ENCODE measurements around the gene PEAK3.
"Not testable (repeated sequence)": the region's sequence is repeated elsewhere in the genome, so short reads cannot be mapped to it uniquely, and the experiment has no call there.

PEAK3 gene

DNA sequence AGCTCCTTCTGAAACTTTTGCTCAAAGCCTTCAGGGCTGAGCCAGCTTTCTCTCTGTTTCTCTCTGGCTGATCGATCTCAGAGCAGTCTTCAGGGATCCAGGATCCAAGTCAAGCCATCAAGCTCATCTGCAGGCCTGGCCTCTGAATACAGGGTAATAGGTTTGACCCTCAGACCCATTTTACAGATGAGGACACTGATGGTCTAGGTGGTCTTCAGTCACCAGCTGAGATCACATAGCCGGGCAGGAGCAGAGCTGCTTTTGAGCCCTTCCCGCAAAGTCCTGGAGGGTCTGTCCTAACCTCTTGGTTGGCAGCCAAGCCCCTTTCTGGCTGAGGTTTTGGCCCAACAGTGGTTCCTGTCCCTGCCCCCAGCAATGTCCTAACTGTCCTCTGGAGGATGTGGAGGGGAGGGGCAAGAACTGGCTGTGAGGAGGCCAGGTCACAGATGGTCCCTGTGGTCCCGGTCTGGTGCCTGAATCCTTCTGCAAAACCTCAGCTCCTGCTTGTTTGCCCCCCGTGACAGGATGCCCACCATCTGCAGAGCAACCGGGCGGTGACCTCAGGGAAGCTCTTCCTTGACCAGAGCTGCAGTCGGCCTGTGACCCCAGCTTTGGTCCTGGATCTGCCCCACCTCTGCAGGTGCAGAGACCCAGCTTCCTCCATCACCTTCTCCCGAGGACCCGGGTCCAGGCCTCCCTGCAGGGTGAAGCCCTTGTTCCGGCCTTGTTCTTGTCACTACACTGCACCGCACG, 5.8 kb upstream of the PEAK3 start:
- DNase-seq = no peak

DNA sequence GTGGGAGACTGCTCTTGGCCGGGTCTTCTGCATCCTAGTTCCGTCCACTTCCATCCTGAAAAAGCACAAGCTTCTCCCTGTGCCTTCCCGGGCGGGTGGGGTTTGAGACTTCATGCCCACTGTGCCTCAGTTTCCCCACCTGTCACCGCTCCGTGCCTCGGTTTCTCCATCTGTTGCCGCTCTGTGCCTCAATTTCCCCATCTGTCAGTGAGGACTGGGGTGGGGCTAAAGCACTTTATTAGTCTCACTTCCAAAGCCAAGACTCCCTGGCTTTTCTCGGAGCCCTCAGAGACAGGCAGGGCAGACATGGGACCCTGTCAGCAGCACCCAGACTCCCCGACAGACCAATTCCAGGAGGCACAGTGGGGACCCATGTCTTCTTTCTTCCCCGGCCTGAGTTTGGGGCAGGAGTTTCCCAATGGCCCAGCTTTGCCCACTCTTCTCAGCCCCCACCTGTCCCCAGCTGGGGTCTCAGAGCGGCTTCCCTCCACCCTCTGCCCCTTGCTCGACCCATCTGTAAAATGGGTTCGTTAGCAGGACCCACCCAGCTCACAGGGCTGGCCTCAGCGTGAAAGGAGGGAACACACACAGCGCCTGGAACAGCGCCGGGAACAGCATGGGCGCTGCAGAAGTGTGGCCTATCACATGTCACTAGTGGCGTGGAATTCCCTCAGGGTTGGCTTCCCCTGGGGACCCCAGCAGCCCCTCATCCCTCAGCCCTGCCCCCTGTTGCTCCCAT, 4.6 kb upstream of the PEAK3 start:
- DNase-seq = no peak

DNA sequence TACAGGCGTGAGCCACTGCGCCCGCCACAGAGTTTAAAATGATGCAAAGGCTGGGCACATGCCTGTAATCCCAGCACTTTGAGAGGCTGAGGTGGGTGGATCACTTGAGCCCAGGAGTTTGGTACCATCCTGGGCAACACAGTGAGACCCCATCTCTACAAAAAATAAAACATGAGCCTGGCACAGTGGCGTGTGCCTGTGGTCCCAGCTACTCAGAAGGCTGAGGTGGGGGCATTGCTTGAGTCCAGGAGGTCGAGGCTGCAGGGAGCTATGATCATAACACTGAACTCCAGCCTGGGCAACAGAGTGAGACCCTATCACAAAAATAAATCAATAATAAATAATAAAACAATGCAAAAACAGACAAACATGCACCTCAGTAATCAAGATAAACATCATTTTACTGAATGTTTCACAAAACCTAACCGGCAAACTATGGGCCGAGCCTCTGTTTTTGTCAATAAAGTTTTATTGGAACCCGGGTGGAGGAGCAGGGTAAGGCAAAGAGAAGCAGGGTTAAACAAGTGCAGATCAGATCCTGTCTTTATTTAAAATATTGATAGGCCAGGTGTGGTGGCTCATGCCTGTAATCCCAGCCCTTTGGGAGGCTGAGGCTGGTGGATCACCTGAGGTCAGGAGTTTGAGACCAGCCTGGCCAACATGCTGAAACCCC, 2.0 kb upstream of the PEAK3 start:
- DNase-seq = no peak

DNA sequence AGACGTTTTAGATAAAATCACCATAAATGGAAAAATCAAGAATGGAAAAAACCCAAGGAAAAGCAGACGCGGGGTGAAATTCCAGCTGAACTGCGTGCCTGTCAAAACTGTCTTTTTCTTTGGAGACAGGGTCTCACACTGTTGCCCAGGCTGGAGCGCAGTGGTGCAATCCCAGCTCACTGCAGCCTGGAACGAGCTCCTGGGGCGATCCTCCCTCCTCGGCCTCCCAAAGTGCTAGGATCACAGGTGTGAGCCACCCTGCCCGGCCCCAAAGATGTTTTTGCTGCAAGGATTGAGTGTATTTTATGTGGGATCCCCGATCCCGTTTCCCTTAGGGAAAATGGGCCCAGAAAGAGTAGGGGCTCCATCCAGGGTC, 875 bp upstream of the PEAK3 start:
- no peak for DNase-seq

DNA sequence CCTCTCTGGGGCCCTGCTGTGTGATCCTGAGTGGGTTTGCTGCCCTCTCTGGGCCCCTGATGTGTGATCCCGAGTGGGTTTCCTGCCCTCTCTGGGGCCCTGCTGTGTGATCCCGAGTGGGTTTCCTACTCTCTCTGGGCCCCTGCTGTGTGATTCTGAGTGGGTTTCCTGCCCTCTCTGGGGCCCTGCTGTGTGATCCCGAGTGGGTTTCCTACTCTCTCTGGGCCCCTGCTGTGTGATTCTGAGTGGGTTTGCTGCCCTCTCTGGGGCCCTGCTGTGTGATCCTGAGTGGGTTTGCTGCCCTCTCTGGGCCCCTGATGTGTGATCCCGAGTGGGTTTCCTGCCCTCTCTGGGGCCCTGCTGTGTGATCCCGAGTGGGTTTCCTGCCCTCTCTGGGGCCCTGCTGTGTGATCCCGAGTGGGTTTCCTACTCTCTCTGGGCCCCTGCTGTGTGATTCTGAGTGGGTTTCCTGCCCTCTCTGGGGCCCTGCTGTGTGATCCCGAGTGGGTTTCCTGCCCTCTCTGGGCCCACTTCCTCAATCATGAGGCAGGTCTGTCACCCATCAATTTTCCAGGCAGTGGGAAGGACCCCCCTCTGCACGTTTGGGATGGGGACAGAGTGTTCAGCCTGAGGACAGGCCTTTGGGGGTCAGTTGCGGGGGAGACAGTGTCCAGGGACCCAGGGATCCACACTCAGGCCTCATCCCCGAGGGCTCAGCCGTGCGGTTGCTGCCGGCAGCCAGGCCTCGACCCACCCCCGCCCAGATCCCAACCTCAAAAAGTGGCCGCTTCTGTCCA, 512 bp downstream of the PEAK3 start:
- not testable (repeated sequence) for DNase-seq

DNA sequence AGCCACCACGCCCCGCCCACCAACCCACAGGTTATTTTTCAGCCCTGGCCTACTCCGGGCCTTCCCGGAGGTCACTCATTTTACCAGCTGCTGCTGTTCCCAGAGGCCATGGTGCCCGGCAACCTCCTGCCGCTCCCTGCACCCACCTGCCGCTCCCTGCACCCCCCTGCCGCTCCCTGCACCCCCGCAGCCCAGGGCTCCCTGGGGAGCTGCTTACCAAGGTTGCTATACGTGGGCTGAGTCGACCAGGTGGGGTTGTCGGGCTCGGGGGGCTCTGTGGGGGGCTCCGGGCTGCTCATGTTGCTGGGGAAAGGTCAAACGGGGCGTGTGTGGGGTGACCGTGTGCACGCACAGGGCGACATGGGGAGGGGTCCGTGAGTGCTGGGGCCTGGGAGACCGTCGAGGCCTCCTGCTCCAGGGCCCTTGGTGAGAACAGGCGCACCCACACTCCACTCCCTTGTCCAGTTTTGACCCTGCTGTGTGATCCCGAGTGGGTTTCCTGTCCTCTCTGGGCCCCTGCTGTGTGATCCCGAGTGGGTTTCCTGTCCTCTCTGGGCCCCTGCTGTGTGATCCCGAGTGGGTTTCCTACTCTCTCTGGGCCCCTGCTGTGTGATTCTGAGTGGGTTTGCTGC, 1.2 kb downstream of the PEAK3 start:
- no peak for DNase-seq

DNA sequence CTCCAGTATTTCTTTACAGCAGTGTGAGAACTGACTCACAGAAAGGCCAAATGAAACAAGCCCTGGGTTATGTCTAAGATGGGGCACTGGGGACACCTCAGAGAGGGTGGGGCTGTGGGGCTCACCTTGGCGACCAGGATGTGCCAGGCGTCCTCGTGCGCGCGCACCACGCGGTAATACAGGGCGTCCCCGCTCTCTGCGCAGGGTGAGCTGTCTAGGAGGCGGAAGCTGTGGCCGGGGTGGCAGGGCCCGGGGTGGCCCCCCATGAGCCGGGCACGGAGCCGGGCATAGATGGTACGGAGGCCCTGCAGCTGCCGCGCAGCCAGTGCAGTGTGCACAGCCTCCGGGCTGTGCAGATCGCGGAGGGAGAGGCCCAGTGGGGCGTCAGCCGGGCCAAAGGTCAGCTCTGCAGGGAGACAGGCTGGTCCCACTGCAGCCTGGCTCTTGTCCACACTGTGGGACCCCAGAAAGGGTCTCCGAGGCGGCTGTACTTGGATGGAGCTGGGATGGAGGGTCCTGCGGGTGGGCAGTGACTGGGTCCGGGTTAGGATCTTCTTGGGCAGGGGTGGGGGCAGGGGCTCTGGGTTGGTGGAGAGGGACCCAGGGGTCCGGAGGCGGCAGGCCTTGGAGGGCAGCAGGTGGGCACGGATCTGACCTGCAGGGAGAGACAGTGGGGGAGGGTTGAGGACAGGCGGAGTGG, 3.4 kb downstream of the PEAK3 start:
- no peak for DNase-seq

DNA sequence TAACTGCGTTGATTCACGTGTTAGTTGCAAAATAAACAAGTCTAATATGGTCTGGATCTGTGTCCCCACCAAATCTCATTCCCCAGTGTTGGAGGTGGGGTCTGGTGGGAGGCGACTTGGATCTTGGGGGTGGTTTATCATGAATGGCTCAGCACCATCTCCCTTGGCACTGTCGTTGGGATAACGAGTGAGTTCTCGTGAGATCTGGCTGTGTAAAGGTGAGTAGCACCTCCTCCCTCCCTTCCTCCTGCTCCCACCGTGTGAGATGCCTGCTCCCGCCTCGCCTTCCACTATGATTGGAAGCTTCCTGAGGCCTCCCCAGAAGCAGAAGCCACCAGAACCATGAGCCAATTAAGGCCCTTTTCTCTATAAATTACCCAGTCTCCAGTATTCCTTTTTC, 4.8 kb downstream of the PEAK3 start:
- no peak for DNase-seq

DNA sequence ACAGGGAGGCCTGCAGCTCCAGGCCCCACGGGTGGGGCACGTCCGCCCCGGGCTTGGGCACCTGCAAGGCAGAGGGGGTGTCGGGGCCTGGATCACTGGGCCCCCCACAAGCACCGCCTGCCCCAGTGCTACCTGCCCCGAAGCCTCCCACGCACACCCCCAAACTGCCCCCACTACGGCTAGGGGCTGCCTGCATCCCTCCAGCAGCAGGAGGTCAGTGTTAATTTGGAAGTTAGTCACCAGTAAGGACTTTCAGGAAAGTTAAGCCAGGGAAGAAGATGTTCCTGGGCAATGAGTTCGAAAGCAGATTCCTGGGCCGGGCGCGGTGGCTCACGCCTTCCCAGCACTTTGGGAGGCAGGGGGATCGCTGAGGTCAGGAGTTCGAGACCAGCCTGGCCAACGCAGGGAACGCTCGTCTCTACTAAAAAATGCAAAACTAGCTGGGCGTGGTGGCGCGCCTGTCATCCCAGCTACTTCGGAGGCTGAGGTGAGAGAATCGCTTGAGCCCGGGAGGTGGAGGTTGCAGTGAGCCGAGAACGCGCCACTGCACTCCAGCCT, 5.5 kb downstream of the PEAK3 start:
- no peak for DNase-seq

DNA sequence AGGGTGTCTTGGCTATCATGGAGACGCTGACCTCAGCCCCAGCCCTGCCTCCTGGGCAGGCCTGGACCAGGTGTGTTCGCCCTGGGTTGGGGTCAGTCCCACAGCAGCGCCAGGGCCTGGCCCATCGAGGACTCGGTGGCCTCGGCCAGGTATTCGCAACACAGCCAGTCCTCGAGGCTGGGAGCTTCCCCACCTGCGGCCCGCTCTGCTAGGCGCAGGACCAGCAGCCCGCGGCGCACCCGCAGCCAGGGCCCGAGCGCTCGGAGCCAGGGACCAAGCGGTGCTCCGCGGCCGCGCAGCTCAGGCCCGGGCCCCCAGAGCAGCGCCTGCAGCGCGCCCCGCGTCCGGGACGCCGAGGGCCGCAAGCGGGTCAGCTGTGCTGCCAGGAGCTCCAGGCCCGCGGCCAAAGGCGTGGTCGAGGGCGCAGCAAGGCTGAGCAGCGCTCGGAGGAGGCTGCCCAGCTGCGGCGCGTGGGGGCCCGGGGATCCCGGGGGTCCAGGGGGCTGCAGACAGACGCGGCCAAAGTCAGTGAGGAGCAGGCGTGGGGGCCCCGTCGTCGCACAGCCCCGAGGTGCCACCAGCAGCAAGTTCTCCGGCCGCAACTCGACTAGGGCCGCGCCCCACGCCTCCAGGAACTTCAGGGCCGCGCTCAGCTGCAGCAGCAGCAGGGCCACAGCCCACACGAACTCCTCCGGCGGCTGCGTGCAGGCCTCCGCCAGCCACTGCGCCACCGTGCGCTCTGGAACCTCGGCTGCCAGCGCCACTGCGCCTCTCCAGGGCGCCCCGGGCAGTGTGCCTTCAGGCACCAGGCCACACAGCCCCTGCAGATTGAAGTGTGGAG, 6.2 kb downstream of the PEAK3 start:
- DNase-seq = no peak

DNA sequence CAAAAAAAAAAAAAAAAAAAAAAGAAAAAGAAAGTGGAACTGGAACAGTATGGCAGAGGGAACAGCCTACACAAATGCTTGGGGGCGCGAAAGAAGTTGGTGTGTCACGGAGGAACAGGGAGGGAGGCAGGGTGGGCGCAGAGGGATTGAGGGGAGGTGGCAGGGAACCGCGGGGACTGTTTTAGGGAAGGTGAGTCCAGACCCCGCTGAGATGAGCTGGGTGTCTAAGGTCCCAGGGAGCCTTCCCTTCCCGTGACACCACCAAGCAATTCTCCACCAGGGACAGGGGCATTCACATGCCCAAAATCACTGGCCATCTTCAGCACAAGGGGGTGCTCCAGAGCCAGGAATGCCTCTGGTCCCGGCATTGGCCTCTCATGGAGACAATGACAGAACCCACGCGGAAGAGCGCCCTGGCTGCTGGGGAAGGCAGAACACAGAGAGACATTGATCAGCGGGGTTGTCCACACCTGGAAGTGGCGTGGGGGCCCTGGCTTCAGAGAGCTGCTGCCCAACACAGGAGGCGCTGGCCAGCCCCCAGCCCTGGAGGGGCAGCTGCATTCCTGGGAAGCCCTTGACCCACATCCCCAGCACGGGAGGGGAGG, 6.9 kb downstream of the PEAK3 start:
- no peak for DNase-seq

DNA sequence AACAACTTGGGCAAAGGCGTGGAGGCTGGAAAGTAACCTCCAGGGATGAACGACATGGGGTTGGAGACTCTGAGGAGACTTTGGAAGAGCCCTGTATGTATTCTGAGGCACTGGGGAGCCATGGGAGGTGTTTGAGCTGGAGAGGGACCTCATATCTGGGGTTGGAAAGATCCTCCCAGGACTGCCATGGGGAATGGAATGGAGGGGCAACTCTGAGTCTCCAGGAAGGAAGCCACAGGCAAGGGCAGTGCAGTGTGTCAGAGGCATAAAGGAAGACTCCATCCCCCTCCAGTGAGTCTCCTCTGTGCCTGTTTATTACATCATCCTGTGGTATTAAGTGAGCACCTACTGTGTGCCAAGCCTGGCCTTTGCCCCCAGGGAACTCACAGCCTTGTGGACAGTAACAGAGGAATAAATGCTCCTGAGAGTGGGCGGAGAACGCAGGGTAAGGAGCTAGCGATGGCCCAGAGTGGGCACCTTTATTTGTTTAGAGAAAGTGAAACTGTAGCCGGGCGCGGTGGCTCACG, 7.7 kb downstream of the PEAK3 start:
- no peak for DNase-seq

DNA sequence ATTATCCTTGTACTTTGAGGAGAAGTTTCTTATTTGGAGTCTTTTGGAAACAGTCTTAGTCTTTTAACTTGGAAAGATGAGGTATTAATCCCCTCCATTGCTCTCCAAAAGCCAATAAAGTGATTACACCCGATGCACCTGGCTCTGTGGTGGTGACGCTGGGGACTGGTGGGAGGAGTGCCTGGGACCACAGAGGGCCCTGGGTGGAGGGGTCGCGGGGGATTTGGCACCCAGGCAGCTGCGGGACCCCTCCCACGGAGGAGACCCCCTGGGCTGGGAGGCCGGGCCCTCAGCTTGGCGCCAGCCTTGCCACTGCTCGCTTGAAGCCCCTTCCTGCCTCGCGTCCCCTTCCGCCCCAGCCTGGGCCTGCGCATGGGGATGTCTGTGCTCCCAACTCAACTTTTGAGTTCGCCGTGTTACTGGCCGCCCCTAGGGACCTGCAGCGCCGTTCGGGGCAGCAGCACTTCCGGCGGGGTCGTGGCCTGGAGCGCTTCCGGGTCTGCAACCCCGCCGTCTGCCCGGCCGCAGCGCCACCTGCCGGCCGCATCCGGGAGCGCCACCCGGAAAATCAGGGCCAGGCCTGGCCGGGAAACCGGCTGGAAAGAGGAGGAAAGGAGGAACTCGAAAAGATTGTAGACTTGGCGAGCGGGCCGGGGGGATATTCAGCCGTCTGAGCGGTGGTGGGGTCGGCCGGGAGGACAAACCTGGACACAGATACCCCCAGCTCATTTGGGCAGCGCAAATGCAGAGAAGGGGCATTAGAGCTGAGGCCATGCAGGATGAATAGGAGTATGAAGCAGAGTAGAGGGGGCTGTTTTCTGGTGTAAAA, 8.4 kb downstream of the PEAK3 start:
- DNase-seq = no peak

DNA sequence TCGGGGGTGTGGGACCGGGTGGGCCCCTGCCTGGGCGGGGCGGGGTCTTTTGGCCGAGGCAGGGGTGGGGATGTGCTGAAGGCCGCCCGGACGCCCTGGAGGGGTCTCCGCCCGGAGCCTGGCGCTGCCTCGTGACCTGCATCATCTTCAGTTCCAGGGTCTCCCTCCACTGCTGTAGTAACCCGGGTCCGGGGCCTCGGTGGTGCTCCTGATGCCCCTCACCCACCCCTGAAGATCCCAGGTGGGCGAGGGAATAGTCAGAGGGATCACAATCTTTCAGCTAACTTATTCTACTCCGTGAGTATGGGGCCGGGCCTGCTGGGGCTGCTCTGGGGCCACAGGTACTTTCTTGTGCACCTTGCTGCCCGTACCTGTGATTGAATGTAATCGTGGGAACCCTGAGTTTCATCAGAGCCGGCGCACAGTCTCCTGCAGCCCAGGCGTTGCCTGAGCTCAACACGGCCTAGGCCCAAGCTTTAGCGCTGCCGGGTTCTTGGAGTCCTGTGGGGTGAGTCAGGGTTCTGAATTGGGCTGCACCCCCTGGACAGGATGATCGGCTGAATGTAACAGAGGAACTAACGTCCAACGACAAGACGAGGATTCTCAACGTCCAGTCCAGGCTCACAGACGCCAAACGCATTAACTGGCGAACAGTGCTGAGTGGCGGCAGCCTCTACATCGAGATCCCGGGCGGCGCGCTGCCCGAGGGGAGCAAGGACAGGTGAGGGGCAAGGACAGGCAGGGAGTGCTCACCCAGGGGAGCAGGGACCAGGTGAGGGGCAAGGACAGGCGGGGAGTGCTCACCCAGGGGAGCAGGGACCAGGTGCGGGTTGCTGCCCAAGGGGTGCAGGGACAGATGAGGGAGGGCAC, 10.5 kb downstream of the PEAK3 start:
- DNase-seq = peak; percentile 43

DNA sequence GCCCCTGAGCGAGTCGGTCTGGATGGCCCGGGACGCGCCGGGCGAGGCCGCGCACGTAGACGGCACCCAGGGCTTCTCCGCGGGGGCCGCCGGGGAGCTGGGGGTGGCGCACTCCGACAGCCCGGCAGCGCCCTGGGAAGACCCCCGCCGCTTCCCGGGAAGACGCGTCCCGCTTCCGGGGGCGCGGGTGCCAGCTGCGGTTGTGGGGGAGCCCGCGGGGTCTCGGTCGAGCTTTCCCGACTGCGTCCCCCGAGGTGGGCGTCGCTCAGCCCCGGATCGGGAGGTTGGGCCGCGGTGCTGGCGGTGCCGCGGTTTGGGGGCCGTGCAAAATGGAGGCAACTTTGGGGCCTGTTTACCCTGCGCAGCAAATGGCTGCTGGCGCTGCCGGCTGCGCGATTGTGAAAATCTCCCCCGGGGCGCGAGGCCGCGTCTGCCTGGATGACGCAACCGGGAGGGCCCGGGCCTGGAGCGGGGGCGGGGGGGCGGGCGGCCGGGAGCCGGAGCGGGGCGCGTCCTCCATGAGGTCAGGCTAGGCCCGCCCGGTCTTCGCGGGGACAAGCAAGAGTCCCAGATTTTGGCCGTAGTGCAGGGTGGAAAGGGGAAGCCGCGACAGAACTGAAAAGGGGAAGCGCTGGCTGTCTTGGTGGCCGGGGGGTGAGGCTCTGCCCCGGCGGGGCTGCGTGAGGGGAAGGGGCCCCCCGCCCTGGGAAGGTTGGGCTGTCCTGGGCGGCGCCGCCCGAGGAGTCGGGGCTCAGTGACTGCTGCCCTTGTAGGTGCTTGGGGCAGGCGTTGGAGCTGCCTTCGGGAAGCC, 11.3 kb downstream of the PEAK3 start:
- peak; percentile 75 for DNase-seq

DNA sequence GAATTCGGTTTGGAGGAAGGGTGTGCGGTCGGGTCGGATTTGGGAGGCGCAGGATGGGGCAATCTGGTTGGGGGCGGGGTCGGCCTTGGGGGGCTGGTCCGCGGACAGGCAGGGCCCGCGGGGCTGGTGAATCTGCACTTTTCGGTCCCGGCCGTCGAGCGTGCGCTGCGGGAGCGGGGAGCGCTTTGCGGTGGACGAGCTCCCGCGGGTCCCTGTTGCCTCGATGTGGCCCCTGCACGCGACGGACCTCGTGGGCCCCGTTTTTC, 11.9 kb downstream of the PEAK3 start:
- no peak for DNase-seq

All from amniotic stem cell (primary cell).